Measurements from ENCODE around the gene ZNF217. TPM values are rescaled to one million over a fixed set of nuclear protein-coding genes. Genes with fewer than 3 reads are reported as not detected.

ZNF217 gene
- total and polyA plus RNA-seq, 2 of the 8 experiments (the other 6 are each of a cell fraction or from before 2014, with no cell fraction given) = 15.3 to 87.9 TPM

DNA sequence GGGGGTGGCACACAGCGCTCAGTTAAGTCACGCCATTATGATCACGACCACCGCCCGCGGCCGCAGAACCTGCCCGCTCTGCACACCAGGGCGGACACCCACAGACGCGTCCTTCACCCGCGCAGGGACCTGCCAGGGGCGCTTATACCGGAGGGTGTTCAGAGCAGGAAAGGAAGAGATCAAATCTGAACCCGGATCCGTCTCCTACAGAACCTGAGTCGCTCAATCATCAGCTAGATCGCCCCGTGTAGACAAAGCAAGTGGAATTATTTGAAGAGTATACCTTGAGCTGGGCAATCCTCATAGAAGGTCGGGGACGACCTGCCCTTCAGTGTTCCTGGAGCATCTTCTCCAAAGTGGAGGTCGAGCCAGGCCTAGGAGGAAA is 14.4 kb upstream of the ZNF217 start (continued):
- TF ChIP-seq, protein P1, sequence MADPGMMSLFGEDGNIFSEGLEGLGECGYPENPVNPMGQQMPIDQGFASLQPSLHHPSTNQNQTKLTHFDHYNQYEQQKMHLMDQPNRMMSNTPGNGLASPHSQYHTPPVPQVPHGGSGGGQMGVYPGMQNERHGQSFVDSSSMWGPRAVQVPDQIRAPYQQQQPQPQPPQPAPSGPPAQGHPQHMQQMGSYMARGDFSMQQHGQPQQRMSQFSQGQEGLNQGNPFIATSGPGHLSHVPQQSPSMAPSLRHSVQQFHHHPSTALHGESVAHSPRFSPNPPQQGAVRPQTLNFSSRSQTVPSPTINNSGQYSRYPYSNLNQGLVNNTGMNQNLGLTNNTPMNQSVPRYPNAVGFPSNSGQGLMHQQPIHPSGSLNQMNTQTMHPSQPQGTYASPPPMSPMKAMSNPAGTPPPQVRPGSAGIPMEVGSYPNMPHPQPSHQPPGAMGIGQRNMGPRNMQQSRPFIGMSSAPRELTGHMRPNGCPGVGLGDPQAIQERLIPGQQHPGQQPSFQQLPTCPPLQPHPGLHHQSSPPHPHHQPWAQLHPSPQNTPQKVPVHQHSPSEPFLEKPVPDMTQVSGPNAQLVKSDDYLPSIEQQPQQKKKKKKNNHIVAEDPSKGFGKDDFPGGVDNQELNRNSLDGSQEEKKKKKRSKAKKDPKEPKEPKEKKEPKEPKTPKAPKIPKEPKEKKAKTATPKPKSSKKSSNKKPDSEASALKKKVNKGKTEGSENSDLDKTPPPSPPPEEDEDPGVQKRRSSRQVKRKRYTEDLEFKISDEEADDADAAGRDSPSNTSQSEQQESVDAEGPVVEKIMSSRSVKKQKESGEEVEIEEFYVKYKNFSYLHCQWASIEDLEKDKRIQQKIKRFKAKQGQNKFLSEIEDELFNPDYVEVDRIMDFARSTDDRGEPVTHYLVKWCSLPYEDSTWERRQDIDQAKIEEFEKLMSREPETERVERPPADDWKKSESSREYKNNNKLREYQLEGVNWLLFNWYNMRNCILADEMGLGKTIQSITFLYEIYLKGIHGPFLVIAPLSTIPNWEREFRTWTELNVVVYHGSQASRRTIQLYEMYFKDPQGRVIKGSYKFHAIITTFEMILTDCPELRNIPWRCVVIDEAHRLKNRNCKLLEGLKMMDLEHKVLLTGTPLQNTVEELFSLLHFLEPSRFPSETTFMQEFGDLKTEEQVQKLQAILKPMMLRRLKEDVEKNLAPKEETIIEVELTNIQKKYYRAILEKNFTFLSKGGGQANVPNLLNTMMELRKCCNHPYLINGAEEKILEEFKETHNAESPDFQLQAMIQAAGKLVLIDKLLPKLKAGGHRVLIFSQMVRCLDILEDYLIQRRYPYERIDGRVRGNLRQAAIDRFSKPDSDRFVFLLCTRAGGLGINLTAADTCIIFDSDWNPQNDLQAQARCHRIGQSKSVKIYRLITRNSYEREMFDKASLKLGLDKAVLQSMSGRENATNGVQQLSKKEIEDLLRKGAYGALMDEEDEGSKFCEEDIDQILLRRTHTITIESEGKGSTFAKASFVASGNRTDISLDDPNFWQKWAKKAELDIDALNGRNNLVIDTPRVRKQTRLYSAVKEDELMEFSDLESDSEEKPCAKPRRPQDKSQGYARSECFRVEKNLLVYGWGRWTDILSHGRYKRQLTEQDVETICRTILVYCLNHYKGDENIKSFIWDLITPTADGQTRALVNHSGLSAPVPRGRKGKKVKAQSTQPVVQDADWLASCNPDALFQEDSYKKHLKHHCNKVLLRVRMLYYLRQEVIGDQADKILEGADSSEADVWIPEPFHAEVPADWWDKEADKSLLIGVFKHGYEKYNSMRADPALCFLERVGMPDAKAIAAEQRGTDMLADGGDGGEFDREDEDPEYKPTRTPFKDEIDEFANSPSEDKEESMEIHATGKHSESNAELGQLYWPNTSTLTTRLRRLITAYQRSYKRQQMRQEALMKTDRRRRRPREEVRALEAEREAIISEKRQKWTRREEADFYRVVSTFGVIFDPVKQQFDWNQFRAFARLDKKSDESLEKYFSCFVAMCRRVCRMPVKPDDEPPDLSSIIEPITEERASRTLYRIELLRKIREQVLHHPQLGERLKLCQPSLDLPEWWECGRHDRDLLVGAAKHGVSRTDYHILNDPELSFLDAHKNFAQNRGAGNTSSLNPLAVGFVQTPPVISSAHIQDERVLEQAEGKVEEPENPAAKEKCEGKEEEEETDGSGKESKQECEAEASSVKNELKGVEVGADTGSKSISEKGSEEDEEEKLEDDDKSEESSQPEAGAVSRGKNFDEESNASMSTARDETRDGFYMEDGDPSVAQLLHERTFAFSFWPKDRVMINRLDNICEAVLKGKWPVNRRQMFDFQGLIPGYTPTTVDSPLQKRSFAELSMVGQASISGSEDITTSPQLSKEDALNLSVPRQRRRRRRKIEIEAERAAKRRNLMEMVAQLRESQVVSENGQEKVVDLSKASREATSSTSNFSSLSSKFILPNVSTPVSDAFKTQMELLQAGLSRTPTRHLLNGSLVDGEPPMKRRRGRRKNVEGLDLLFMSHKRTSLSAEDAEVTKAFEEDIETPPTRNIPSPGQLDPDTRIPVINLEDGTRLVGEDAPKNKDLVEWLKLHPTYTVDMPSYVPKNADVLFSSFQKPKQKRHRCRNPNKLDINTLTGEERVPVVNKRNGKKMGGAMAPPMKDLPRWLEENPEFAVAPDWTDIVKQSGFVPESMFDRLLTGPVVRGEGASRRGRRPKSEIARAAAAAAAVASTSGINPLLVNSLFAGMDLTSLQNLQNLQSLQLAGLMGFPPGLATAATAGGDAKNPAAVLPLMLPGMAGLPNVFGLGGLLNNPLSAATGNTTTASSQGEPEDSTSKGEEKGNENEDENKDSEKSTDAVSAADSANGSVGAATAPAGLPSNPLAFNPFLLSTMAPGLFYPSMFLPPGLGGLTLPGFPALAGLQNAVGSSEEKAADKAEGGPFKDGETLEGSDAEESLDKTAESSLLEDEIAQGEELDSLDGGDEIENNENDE (IDR thresholded peaks at IDR 0.05; ENCODE audit: insufficient replicate concordance, low read length) = no peak

Measured in H1 (cell line).